ENCODE data around the gene ABCC12. TPM values are rescaled to one million over a fixed set of nuclear protein-coding genes. Genes with fewer than 3 reads are reported as not detected.
A peak's percentile ranks its signal among the peaks of the same experiment; 100 is the strongest.

Gene ABCC12
- total RNA-seq, 1 donor from 2014 or later = 0.06 TPM

DNA sequence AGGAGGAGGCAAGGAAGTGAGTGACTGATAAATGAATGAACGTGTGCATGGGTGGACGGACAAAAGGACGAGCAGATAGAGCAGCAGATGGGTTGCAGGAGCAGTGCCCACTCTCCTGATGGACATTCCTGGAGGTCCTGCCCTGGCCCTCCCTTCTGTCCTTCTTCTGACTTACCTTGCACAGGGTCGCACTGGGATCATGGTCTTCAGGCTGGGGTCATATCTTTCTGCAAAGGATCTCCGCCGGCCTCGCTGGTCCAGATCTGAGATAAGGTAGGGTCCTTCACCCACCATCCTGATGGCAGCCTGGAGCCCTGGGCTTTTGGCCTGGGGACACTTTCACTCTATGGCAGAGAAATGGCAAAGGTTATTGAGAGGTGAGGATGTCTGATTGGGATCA is 9.7 kb downstream of the ABCC12 start:
- no peaks in the 10 kb centered on the region for H3K4me1 Mint-ChIP-seq
- H3K27me3 Mint-ChIP-seq (ENCODE audit: insufficient read depth, low read depth) = peaks cover 2% of the 10 kb centered on the region
- Histone ChIP-seq H3K4me3 (no peak overlapping the region), H3K36me3 (no peaks in the 10 kb centered on the region), H3K27me3 (no peaks in the 10 kb centered on the region), H3K4me1 (no peaks in the 10 kb centered on the region), H3K27ac (no peak overlapping the region), H4K20me1 (ENCODE audit: low read depth) (no peaks in the 10 kb centered on the region), H2AFZ (replicated peaks) (no peak overlapping the region), H3K9ac (no peak overlapping the region), H3F3A (ENCODE audit: low read depth) (no peaks in the 10 kb centered on the region), H3K9me3 (ENCODE audit: low read depth) (no peaks in the 10 kb centered on the region), H3K79me2 (ENCODE audit: low read depth) (no peaks in the 10 kb centered on the region), H3K4me2 (no peak overlapping the region)
- no peak overlapping the region for H3K27ac Mint-ChIP-seq
- H3K9me3 Mint-ChIP-seq = peaks cover 2% of the 10 kb centered on the region
- H3K4me3 Mint-ChIP-seq = no peak overlapping the region
- no peak for DNase-seq (ENCODE audit: low spot score)
- TF ChIP-seq EZH2 (IDR thresholded peaks at IDR 0.05) (no peak), CTCF (IDR thresholded peaks at IDR 0.05) (no peak), EZH2phosphoT487 (IDR thresholded peaks at IDR 0.05) (no peak)
- H3K36me3 Mint-ChIP-seq = peaks cover 2% of the 10 kb centered on the region

GRCh38 chr16:48143812-48144368 is 11.9 kb downstream of the ABCC12 start:
- Mint-ChIP-seq H3K27ac (no peak overlapping the region), H3K9me3 (peaks cover 2% of the 10 kb centered on the region), H3K4me1 (no peaks in the 10 kb centered on the region), H3K27me3 (ENCODE audit: insufficient read depth, low read depth) (peaks cover 2% of the 10 kb centered on the region), H3K4me3 (no peak overlapping the region), H3K36me3 (peaks cover 2% of the 10 kb centered on the region)
- TF ChIP-seq EZH2phosphoT487 (IDR thresholded peaks at IDR 0.05) = no peak
- TF ChIP-seq EZH2 (IDR thresholded peaks at IDR 0.05) = no peak
- Histone ChIP-seq H3K4me1 (no peaks in the 10 kb centered on the region), H3K4me2 (no peak overlapping the region), H3K9me3 (ENCODE audit: low read depth) (no peaks in the 10 kb centered on the region), H3K36me3 (no peaks in the 10 kb centered on the region), H3K27me3 (no peaks in the 10 kb centered on the region), H3F3A (ENCODE audit: low read depth) (no peaks in the 10 kb centered on the region), H3K27ac (no peak overlapping the region), H2AFZ (replicated peaks) (no peak overlapping the region), H3K4me3 (no peak overlapping the region), H4K20me1 (ENCODE audit: low read depth) (no peaks in the 10 kb centered on the region), H3K79me2 (ENCODE audit: low read depth) (no peaks in the 10 kb centered on the region), H3K9ac (no peak overlapping the region)
- no peak for DNase-seq (ENCODE audit: low spot score)

DNA sequence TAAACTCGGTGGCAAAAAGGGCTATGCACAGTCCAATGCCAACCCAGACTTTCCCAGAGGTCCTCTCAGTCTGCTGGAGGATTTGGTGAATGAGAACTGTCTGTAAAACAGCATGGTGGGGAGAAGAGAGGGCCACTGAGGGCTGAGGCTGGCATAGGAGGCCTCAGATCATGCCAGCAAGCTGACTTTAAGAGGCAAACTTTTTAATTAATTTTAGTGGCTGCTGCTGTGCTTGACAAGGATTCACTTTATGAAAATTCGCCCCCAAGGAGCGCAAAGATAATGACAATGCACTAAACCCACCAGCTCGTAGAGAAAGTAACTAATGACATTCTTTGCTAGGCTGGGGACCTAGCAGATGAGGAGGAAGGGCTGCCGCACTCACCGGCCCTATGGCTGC is 15.0 kb downstream of the ABCC12 start:
- no peaks in the 10 kb centered on the region for H4K20me1 ChIP-seq (ENCODE audit: low read depth)
- no peaks in the 10 kb centered on the region for H3K9me3 ChIP-seq (ENCODE audit: low read depth)
- H3K4me3 ChIP-seq = no peak overlapping the region
- H3K79me2 ChIP-seq (ENCODE audit: low read depth) = no peaks in the 10 kb centered on the region
- Mint-ChIP-seq H3K36me3 (no peaks in the 10 kb centered on the region), H3K4me3 (no peak overlapping the region), H3K9me3 (peaks cover 2% of the 10 kb centered on the region), H3K4me1 (peaks cover 14% of the 10 kb centered on the region), H3K27ac (no peak overlapping the region), H3K27me3 (ENCODE audit: insufficient read depth, low read depth) (peaks cover 4% of the 10 kb centered on the region)
- H2AFZ ChIP-seq (replicated peaks) = no peak overlapping the region
- no peak overlapping the region for H3K27ac ChIP-seq
- H3K36me3 ChIP-seq = no peaks in the 10 kb centered on the region
- no peaks in the 10 kb centered on the region for H3K4me1 ChIP-seq
- H3K4me2 ChIP-seq = no peak overlapping the region
- DNase-seq (ENCODE audit: low spot score) = no peak
- H3F3A ChIP-seq (ENCODE audit: low read depth) = no peaks in the 10 kb centered on the region
- no peak for TF ChIP-seq EZH2phosphoT487 (IDR thresholded peaks at IDR 0.05)
- TF ChIP-seq EZH2 (IDR thresholded peaks at IDR 0.05) = no peak
- no peak for TF ChIP-seq CTCF (IDR thresholded peaks at IDR 0.05)
- H3K9ac ChIP-seq = no peak overlapping the region
- H3K27me3 ChIP-seq = no peaks in the 10 kb centered on the region

- Histone ChIP-seq H3K27me3 (no peaks in the 10 kb centered on the region), H3K79me2 (ENCODE audit: low read depth) (no peaks in the 10 kb centered on the region), H4K20me1 (ENCODE audit: low read depth) (no peaks in the 10 kb centered on the region), H2AFZ (replicated peaks) (peak overlapping the region; percentile 50), H3K9me3 (ENCODE audit: low read depth) (no peaks in the 10 kb centered on the region), H3K4me2 (no peak overlapping the region), H3K36me3 (no peaks in the 10 kb centered on the region), H3F3A (ENCODE audit: low read depth) (no peaks in the 10 kb centered on the region), H3K4me1 (no peaks in the 10 kb centered on the region), H3K4me3 (no peak overlapping the region), H3K9ac (no peak overlapping the region), H3K27ac (no peak overlapping the region)
- Mint-ChIP-seq H3K27me3 (ENCODE audit: insufficient read depth, low read depth) (peaks cover 4% of the 10 kb centered on the region), H3K4me1 (peaks cover 14% of the 10 kb centered on the region), H3K36me3 (no peaks in the 10 kb centered on the region), H3K4me3 (no peak overlapping the region), H3K27ac (no peak overlapping the region), H3K9me3 (peaks cover 2% of the 10 kb centered on the region)
- TF ChIP-seq EZH2phosphoT487 (IDR thresholded peaks at IDR 0.05) = no peak
- TF ChIP-seq EZH2 (IDR thresholded peaks at IDR 0.05) = no peak
- TF ChIP-seq CTCF (IDR thresholded peaks at IDR 0.05) = no peak
- no peak for DNase-seq (ENCODE audit: low spot score)
Observed at GRCh38 chr16:48139517-48139916, 16.3 kb downstream of the ABCC12 start.
